Stomach smooth muscle (tissue), 2 donors: ENCODE measurements around the gene KIRREL3.

Experiments
- H3K27ac ChIP-seq: one replicate; pipeline ENCODE4 v1.7.0; 2013; ENCODE audit warnings: mild to moderate bottlenecking, low read length, inconsistent platforms
- H3K27me3 ChIP-seq, 2 donors: one replicate each; pipeline ENCODE4 v1.7.0; 2013; ENCODE audit warnings: low read length in 2 of 2; ENCODE audit not compliant: insufficient read depth in 2 of 2, control insufficient read depth in 1 of 2
- H3K36me3 ChIP-seq, 2 donors: one replicate each; pipeline ENCODE4 v1.7.0; 2013; ENCODE audit warnings: low read length in 2 of 2; ENCODE audit not compliant: control insufficient read depth in 2 of 2, insufficient read depth in 2 of 2
- H3K4me1 ChIP-seq: one replicate; pipeline ENCODE4 v1.7.0; 2013; ENCODE audit warnings: low read length; ENCODE audit not compliant: control insufficient read depth, insufficient read depth
- H3K4me3 ChIP-seq, 2 donors: one replicate each; pipeline ENCODE4 v1.7.0; 2013; ENCODE audit warnings: low read length in 2 of 2
- H3K9ac ChIP-seq, 2 donors: one replicate each; pipeline ENCODE4 v1.7.0; 2013; ENCODE audit warnings: low read length in 2 of 2, mild to moderate bottlenecking in 1 of 2
- H3K9me3 ChIP-seq, 2 donors: one replicate each; pipeline ENCODE4 v1.7.0; 2013; ENCODE audit warnings: low read length in 2 of 2; ENCODE audit not compliant: control insufficient read depth in 2 of 2
- donor health status: healthy.
- donor health status: Pancreatic carcinoma.

KIRREL3 gene

DNA sequence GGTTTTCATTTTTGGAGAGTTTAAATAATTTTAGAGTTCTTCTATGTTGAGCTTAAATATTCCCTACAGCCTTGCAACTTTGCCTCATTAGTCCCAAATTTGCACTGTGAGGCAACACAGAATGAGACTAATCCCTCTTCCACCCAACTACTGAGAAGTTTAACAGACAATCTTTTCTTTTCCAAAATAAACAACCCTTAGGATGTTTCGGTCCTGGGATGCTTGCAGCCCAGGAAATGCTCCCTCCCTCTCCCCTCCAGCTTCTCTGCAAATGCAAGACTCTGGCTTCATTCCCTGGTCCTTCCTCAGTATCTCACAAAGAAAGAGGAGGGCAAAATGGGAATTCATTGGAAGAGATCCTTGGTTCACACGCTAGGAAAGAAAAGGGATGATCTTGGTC lies 422.5 kb downstream of the KIRREL3 start:
- H3K4me3 ChIP-seq, result no peak overlapping the region
- peaks cover 3% of the 10 kb centered on the region for H3K4me1 ChIP-seq
- H3K27me3 ChIP-seq, result peaks cover 4 to 5% of the 10 kb centered on the region in 2 donors
- no peak overlapping the region for H3K27ac ChIP-seq
- H3K9me3 ChIP-seq, result no peaks in the 10 kb centered on the region
- H3K9ac ChIP-seq, result no peak overlapping the region
- H3K36me3 ChIP-seq, result no peaks in the 10 kb centered on the region

DNA sequence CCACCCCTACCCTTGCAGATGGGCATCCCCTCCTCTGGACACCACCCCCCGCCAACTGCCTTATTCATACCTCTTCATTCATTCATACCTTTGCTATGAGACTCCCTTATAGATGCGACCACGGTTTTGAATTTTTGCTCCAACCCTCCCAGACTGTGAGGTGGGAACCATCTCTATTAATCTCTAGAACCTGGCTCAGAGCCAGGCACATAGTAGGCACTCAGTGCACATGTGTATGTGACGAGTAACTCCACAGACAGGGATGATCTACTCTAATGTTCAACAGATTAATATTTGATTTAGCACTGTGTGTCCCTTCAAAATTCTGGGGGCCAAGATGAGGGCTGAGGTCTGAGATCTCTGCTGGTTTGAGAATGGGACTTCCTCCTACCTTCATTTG lies 424.7 kb downstream of the KIRREL3 start:
- Histone ChIP-seq H3K9me3 (no peaks in the 10 kb centered on the region), H3K4me1 (no peaks in the 10 kb centered on the region), H3K36me3 (no peaks in the 10 kb centered on the region), H3K9ac (no peak overlapping the region), H3K4me3 (no peak overlapping the region), H3K27ac (no peak overlapping the region), H3K27me3 (peaks cover 8 to 9% of the 10 kb centered on the region in 2 donors)

DNA sequence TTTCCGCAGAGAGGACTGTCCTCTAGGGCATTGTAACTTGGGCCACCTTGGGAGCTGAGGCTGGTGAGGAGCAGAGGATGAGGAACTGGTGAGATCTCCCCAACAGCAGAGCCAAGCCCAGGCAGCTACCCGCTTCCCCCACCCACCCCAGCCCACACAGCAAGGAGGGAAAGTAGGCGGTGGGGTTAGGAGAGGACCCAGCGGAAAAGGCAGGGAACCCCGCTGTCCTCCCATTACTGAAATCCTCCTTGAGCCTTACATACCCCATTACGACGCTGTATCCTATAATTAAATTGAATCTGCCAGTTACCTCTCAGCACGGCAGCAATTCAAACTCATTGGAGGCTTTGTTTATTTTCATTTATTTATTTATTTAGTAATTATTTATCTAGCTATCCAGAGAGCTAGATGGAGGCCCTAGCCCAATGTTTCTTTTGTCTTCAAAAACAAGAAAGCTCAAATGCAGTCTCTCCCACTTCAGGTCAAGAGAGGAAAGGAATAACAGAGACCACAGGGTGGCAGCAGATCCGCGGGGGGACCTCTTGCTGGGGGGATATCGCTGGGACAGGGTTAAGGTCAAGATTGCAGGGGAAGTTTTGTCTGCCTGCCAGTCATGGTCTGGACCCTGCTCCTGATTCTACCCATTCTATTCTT lies 427.1 kb downstream of the KIRREL3 start:
- Histone ChIP-seq H3K4me3 (no peak overlapping the region), H3K4me1 (no peaks in the 10 kb centered on the region), H3K27me3 (peaks cover 6 to 10% of the 10 kb centered on the region in 2 donors), H3K9me3 (no peaks in the 10 kb centered on the region), H3K36me3 (no peaks in the 10 kb centered on the region), H3K9ac (no peak overlapping the region), H3K27ac (no peak overlapping the region)

DNA sequence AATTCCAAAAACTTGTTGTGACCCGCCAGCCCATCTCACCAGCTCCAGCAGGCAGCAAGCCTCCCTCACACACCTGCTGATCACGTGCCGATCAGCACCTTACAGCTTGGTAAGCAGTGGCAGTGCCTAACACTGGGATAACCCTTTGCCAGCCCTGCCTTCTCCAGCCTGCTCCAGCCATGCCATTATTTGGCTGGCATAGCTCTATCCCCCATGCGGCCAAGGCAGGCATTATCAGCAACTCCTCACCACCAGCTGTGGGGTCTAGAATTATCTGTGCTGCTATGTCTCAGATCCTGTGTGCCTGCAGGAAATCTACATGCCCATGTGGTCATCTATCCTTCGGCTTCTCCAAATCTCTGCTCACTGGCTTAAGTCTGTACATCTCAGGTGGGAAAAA lies 430.1 kb downstream of the KIRREL3 start:
- Histone ChIP-seq H3K4me1 (no peaks in the 10 kb centered on the region), H3K9me3 (no peaks in the 10 kb centered on the region), H3K27me3 (peaks cover 6 to 17% of the 10 kb centered on the region in 2 donors), H3K4me3 (no peak overlapping the region), H3K27ac (no peak overlapping the region), H3K36me3 (no peaks in the 10 kb centered on the region), H3K9ac (no peak overlapping the region)

DNA sequence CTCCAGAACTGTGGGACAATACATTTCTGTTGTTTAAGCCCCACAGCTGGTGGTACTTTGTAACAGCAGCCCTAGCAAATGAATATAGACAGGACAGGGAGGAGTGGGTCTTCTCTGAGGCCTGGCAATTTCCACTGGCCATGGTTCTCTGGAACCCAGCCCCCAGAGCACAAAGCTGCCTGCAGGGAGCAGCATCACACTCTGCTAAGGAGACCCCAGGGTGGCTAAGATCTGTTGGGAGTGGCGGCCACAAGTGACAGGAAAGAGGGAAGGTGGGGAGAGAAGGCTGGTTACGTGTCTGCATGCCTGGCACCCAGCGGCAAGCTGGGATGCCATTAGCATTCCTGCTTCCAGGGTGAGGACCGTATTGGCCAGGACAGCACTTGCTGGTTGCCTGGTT lies 433.2 kb downstream of the KIRREL3 start:
- Histone ChIP-seq H3K9ac (no peak overlapping the region), H3K9me3 (no peaks in the 10 kb centered on the region), H3K27ac (no peak overlapping the region), H3K27me3 (peaks cover 10 to 16% of the 10 kb centered on the region in 2 donors), H3K4me1 (no peaks in the 10 kb centered on the region), H3K4me3 (no peak overlapping the region), H3K36me3 (no peaks in the 10 kb centered on the region)

DNA sequence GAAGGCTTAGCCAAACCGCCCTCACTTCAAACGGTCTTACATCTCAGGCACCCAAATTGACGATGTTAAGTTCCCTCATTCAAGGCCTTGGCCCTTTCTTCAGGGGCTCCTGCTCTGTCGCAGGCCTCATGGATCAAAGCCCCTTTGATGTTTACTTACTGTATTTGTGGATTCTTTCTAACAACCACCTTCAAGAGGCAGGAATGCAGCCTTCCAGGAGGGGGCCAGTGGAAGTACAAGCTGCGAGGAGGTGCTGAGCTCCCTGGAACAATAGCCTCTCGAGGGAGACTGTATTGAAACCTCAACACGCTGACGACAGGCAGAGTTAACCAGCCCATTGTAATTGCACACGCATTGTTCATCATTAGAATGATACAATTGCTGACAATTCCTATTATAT lies 436.0 kb downstream of the KIRREL3 start:
- Histone ChIP-seq H3K36me3 (no peaks in the 10 kb centered on the region), H3K27me3 (peaks cover 6 to 12% of the 10 kb centered on the region in 2 donors), H3K4me3 (no peak overlapping the region), H3K27ac (no peak overlapping the region), H3K9me3 (no peaks in the 10 kb centered on the region), H3K9ac (no peak overlapping the region), H3K4me1 (no peaks in the 10 kb centered on the region)

DNA sequence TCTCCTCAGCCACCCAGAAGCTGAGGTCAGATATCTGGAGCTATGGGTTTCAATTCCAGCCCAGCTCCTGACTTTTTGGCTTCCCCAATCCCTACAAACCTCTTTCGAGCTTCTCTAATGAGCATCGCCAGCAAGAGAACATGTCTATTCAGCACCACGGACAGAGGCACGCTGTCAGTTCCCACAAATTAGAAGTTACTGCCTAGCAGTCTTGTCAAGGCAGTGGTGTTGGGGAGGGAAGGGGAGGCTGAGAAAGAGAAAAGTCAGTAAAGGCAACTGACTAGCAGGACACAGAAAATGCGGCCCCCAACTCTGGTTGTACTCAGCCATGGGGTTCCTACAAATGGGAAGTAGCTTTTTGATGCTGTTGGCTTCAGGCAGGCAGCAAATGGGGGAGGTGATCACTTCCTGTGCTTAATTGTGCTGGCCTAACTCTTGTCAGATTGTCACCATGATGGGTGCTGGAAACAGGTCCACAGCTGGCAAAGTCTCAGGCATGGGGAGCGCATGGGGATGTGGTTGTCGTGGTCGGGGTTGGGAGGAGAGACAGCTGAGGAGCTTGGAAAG lies 439.2 kb downstream of the KIRREL3 start:
- Histone ChIP-seq H3K4me3 (no peak overlapping the region), H3K9ac (no peak overlapping the region), H3K27ac (no peak overlapping the region), H3K27me3 (peaks cover 6 to 12% of the 10 kb centered on the region in 2 donors), H3K9me3 (no peaks in the 10 kb centered on the region), H3K4me1 (no peaks in the 10 kb centered on the region), H3K36me3 (no peaks in the 10 kb centered on the region)

DNA sequence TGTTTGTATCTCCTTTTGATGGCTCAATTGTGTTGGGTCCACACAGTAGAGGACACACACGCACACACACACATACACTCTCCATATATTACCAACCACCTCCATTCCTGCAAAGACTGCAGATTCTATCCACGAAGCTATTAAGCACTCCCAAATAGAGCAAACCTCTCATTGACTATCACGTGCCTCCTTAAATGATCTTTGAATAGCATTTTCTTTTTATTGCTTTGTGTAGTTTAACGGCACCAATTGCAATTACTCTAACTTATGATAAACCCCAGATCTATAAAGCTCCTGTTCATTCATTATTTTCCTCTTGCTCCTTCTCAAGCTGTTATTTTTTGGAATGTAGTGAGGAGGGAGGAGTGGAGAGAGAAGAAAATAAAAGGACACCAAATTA lies 440.3 kb downstream of the KIRREL3 start:
- Histone ChIP-seq H3K36me3 (no peaks in the 10 kb centered on the region), H3K4me1 (no peaks in the 10 kb centered on the region), H3K9ac (no peak overlapping the region), H3K9me3 (no peaks in the 10 kb centered on the region), H3K4me3 (no peak overlapping the region), H3K27me3 (peaks cover 9% of the 10 kb centered on the region in 2 donors), H3K27ac (no peak overlapping the region)

DNA sequence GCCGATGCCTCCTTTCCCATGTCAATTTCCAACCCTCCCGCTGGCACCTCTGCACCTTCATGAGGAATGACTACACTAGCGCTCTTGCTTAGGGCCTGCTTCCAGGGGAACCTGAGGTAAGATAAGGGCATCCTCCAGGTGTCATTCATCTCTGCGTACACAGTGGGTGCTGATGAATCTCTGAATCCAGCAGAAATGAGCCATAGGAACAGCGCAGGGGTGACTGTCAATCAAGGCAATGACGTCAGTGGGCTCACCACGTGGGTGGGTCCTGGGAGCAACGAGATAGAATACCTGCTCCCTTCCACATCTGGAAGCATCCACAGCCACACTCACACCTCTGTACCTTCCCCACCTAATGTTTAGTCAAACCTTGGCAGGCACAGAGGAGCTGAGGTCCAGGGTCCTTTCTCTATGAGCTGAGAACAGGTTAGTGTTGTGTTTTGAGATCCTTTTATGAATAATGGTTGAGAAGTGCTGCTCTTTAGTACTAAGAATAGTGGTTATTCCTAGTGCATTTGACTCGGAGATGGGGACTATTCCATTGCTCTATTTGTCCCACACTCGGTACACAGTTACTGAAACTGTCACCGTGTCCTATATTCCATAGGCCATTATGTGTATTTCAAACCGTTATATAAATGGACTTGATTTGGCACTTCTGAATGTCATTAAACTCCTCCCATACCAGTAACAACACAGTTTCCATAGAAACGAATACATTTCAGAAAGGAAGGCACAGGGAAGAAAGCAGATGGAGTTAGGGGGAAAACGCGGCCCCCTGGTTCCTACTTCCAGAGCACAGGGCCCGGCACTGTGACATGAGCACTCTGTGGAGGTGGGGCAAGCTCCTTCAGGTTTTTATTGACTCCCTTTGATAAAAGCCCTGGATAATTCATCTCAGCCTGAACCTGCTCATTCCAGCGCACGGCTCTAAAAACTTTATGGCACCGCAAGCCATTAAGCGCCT lies 451.7 kb downstream of the KIRREL3 start:
- Histone ChIP-seq H3K27me3 (peaks cover 0 to 6% of the 10 kb centered on the region in 2 donors), H3K4me3 (no peak overlapping the region), H3K27ac (no peak overlapping the region)

DNA sequence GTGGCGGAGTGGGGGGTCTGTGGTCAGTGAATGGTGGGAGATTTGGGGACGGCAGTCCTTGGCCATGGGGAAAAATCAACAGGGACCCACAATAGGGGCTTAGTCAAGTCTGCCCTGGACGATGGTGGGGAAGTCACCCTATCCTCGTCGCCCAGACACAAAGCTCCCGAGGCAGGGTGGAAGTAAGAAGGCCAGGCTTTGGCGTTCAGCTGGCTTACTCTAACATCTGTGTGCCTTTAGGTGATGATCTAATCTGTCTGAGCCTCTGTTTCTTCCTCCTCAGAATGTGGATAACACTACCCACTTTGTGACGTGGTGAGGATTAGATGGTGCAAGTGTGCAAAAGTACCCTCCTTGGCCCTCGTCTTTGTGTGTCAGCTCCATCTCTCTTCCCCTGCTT lies 452.9 kb downstream of the KIRREL3 start:
- Histone ChIP-seq H3K4me1 (no peaks in the 10 kb centered on the region), H3K9ac (no peak overlapping the region), H3K36me3 (no peaks in the 10 kb centered on the region), H3K27ac (no peak overlapping the region), H3K9me3 (no peaks in the 10 kb centered on the region), H3K4me3 (no peak overlapping the region), H3K27me3 (peaks cover 0 to 8% of the 10 kb centered on the region in 2 donors)

More for the DNA sequence above, 451.7 kb downstream of the KIRREL3 start:
- Histone ChIP-seq H3K9me3 (no peaks in the 10 kb centered on the region), H3K36me3 (no peaks in the 10 kb centered on the region), H3K4me1 (no peaks in the 10 kb centered on the region), H3K9ac (no peak overlapping the region)
